IMR-90 (cell line): ENCODE measurements around the gene MYDGF. TPM values are rescaled to one million over a fixed set of nuclear protein-coding genes. Genes with fewer than 3 reads are reported as not detected.

ENCODE experiments used
- ATAC-seq: fragments of 200-7000 bp; cut with Tn5 transposase; 2 replicates; pipeline ENCODE4 v1.9.1; 2020; ENCODE audit warnings: low read depth, mild to moderate bottlenecking, moderate library complexity
- BruUV-seq: library from RNA; stranded (reverse); fragments of 400-500 nt; replicated peaks from 2 replicates; lab custom pipeline; 2021; lab: Mats Ljungman, UMichigan
- CTCF ChIA-PET: fragments of 300-600 bp; formaldehyde crosslinking; extraction: SDS; loops from one replicate; lab custom pipeline; 2021; ENCODE audit warnings: antibody characterized with exemption; lab: Yijun Ruan, JAX
- POLR2A ChIA-PET: fragments of 300-600 bp; sonication (Branson Sonifier 250); formaldehyde crosslinking; loops from one replicate; lab custom pipeline; 2022; ENCODE audit warnings: antibody characterized with exemption; ENCODE audit not compliant: unreplicated experiment; lab: Charles Lee
- DNase-seq: peaks from one replicate; pipeline ENCODE4 v3.0.0; 2013
- H2AFZ ChIP-seq: replicated peaks from 2 replicates; pipeline ENCODE3; 2013; ENCODE audit warnings: low read length, mild to moderate bottlenecking; ENCODE audit not compliant: poor library complexity
- H2AK5ac ChIP-seq: 2 replicates; pipeline ENCODE4 v1.6.1; 2013; ENCODE audit warnings: low read depth, low read length, inconsistent platforms
- H2AK9ac ChIP-seq: replicated peaks from 2 replicates; pipeline ENCODE3; 2013; ENCODE audit warnings: mild to moderate bottlenecking, low read depth, low read length, moderate library complexity; ENCODE audit not compliant: poor library complexity
- H2BK120ac ChIP-seq: 2 replicates; pipeline ENCODE4 v1.6.1; 2013; ENCODE audit warnings: low read depth, low read length, inconsistent platforms
- H2BK15ac ChIP-seq: 3 replicates; pipeline ENCODE4 v1.6.1; 2013; ENCODE audit warnings: low read depth, low read length, inconsistent platforms
- H2BK20ac ChIP-seq: 2 replicates; pipeline ENCODE4 v1.6.1; 2013; ENCODE audit warnings: low read depth, mild to moderate bottlenecking, inconsistent platforms, low read length, moderate library complexity
- H2BK5ac ChIP-seq: 2 replicates; pipeline ENCODE4 v1.6.1; 2013; ENCODE audit warnings: mild to moderate bottlenecking, low read depth, low read length, inconsistent platforms; ENCODE audit not compliant: poor library complexity, severe bottlenecking
- H3K14ac ChIP-seq: replicated peaks from 2 replicates; pipeline ENCODE4 v1.6.1; 2013; ENCODE audit warnings: low read depth, low read length, inconsistent platforms
- H3K18ac ChIP-seq: 2 replicates; pipeline ENCODE4 v1.6.1; 2013; ENCODE audit warnings: low read depth, low read length, control low read depth
- H3K23ac ChIP-seq: 2 replicates; pipeline ENCODE4 v1.6.1; 2013; ENCODE audit warnings: low read depth, low read length, inconsistent platforms
- H3K27ac ChIP-seq: 2 replicates; pipeline ENCODE4 v1.5.1; 2013; ENCODE audit warnings: mild to moderate bottlenecking, control low read depth, low read length; ENCODE audit not compliant: insufficient read depth
- H3K27me3 ChIP-seq: 2 replicates; pipeline ENCODE4 v1.6.1; 2013; ENCODE audit warnings: low read length; ENCODE audit not compliant: control insufficient read depth, insufficient read depth
- H3K36me3 ChIP-seq: 2 replicates; pipeline ENCODE4 v1.6.1; 2013; ENCODE audit warnings: low read length, mixed read lengths; ENCODE audit not compliant: control insufficient read depth, insufficient read depth
- H3K4ac ChIP-seq: 2 replicates; pipeline ENCODE4 v1.6.1; 2013; ENCODE audit warnings: low read depth, low read length, inconsistent platforms
- H3K4me1 ChIP-seq: 2 replicates; pipeline ENCODE4 v1.6.1; 2013; ENCODE audit warnings: low read length, mixed read lengths; ENCODE audit not compliant: control insufficient read depth, insufficient read depth
- H3K4me2 ChIP-seq: 2 replicates; pipeline ENCODE4 v1.6.1; 2013; ENCODE audit warnings: low read depth, mild to moderate bottlenecking, control low read depth, low read length, moderate library complexity
- H3K4me3 ChIP-seq: 2 replicates; pipeline ENCODE4 v1.5.1; 2013; ENCODE audit warnings: low read depth, mild to moderate bottlenecking, control low read depth, low read length, moderate library complexity; ENCODE audit not compliant: insufficient read depth
- H3K56ac ChIP-seq: 2 replicates; pipeline ENCODE4 v1.6.1; 2013; ENCODE audit warnings: low read length, inconsistent platforms; ENCODE audit not compliant: insufficient read depth; ENCODE audit errors: extremely low read depth
- H3K79me1 ChIP-seq, 2 experiments: 2 replicates each; pipeline ENCODE4 v1.6.1; 2013; ENCODE audit warnings: low read length in 2 of 2, inconsistent platforms in 1 of 2, low read depth in 1 of 2
- H3K9ac ChIP-seq: 2 replicates; pipeline ENCODE4 v1.6.1; 2013; ENCODE audit warnings: low read depth, low read length, control low read depth
- H3K9me1 ChIP-seq: 2 replicates; pipeline ENCODE4 v1.6.1; 2013; ENCODE audit warnings: low read length, inconsistent platforms; ENCODE audit not compliant: insufficient read depth
- H3K9me3 ChIP-seq: 2 replicates; pipeline ENCODE4 v1.6.1; 2013; ENCODE audit warnings: low read length; ENCODE audit not compliant: control insufficient read depth, insufficient read depth
- H4K20me1 ChIP-seq: 2 replicates; pipeline ENCODE4 v1.6.1; 2013; ENCODE audit warnings: low read length, inconsistent platforms; ENCODE audit not compliant: insufficient read depth
- H4K5ac ChIP-seq: 2 replicates; pipeline ENCODE4 v1.6.1; 2013; ENCODE audit warnings: mild to moderate bottlenecking, low read depth, low read length, control low read depth
- H4K8ac ChIP-seq, 2 experiments: 2 replicates each; pipeline ENCODE4 v1.6.1; 2013; ENCODE audit warnings: low read depth in 2 of 2, low read length in 2 of 2, control low read depth in 1 of 2, inconsistent platforms in 1 of 2
- H4K91ac ChIP-seq: 2 replicates; pipeline ENCODE4 v1.6.1; 2013; ENCODE audit warnings: low read depth, low read length, inconsistent platforms; ENCODE audit not compliant: insufficient read depth
- FOS ChIP-seq: fragments of 150-350 bp; IDR thresholded peaks from 2 replicates; pipeline ENCODE4 v1.6.1; 2016; ENCODE audit warnings: low read depth, low read length
- WGBS, 2 experiments: methylation state at CpG; one replicate each; pipeline versions ENCODE4 v1.1.5 to v1.1.7; 2013; ENCODE audit warnings: missing lambda C conversion rate in 2 of 2; ENCODE audit not compliant: insufficient read length in 1 of 2; ENCODE audit errors: extremely low coverage in 2 of 2; 5-methylcytosine and 5-hydroxymethylcytosine counted together
- dilution Hi-C: fragments of 300-500 bp; cut with HindIII; formaldehyde crosslinking; loops from one replicate; pipeline ENCODE4 v1.14.3; 2018; ENCODE audit warnings: low sequenced_read_pairs; ENCODE audit not compliant: unreplicated experiment
- in situ Hi-C: fragments of 300-500 bp; cut with MboI; formaldehyde crosslinking; loops from 3 replicates; pipeline ENCODE4 v1.14.3; 2019; ENCODE audit warnings: low sequenced_read_pairs, inconsistent platforms, mixed read lengths
- intact Hi-C: fragments of 100-400 bp; cut with micrococcal nuclease; formaldehyde crosslinking; loops from 2 replicates; pipeline ENCODE4 v1.10.0; 2022
- polyA plus RNA-seq, 3 experiments: library from polyadenylated mRNA; depleted of rRNA; stranded (reverse); fragments of >200 nt; gene quantifications; 2 replicates each; pipeline ENCODE4 v1.2.3, GENCODE V29; 2012; ENCODE audit warnings: low replicate concordance in 1 of 3
- total RNA-seq: library from RNA; depleted of rRNA; stranded (reverse); fragments of >200 nt; gene quantifications from 2 replicates; pipeline ENCODE4 v1.2.3, GENCODE V29; 2012

MYDGF gene
- total and polyA plus RNA-seq, 2 of the 4 experiments (the other 2 are of a cell fraction): 203 to 310 TPM

- H2BK5ac ChIP-seq: no peak overlapping the region
- dilution Hi-C loops: no loop called here
- DNase-seq (peak; percentile 9), ATAC-seq (no peak)
- no peak overlapping the region for H2BK120ac ChIP-seq
- H2BK15ac ChIP-seq: no peak overlapping the region
- in situ Hi-C loops: no loop called here
- H3K27me3 ChIP-seq: no peaks in the 10 kb centered on the region
- H3K23ac ChIP-seq: no peak overlapping the region
- TF ChIP-seq FOS: no peak
- ChIA-PET POLR2A (no interaction called here), CTCF (no interaction called here)
- H4K5ac ChIP-seq: no peak overlapping the region
- H2AK9ac ChIP-seq: no peak overlapping the region
- H3K79me1 ChIP-seq: peaks cover 13 to 60% of the 10 kb centered on the region in 2 experiments; a peak in 3 of 4 replicates
- H3K4me3 ChIP-seq: no peak overlapping the region
- H3K9me3 ChIP-seq: no peaks in the 10 kb centered on the region; the same call in 1 of the 2 replicates
- H3K9ac ChIP-seq: no peak overlapping the region
- no peak overlapping the region for H3K4ac ChIP-seq
- no peak overlapping the region for H3K4me2 ChIP-seq
- H4K20me1 ChIP-seq: peaks cover 46% of the 10 kb centered on the region
- no peak overlapping the region for H2AK5ac ChIP-seq
- no peak overlapping the region for H2AFZ ChIP-seq
- no peak overlapping the region for H3K27ac ChIP-seq
- intact Hi-C loops: no loop called here
- H3K4me1 ChIP-seq: no peaks in the 10 kb centered on the region
- H4K8ac ChIP-seq: no peak overlapping the region
- no TSS peak for BruUV-seq
- H3K18ac ChIP-seq: no peak overlapping the region
- H4K91ac ChIP-seq: no peak overlapping the region
- no peak overlapping the region for H2BK20ac ChIP-seq
- H3K9me1 ChIP-seq: no peaks in the 10 kb centered on the region
- no peak overlapping the region for H3K14ac ChIP-seq
- no peak overlapping the region for H3K56ac ChIP-seq
- peaks cover 68% of the 10 kb centered on the region for H3K36me3 ChIP-seq
- 83% methylated on average over 1 of the region's 4 CpGs; no CpG with 5 or more reads in 1 of the 2 experiments for WGBS, 2 experiments
These were observed 9.1 kb downstream of the MYDGF start for GRCh38 chr19:4660993-4661392.
